Measurements from ENCODE around the gene FUT8.

GRCh38 chr14:65431951-65432350 is 19.4 kb downstream of the FUT8 start:
- TF ChIP-seq, protein P1, sequence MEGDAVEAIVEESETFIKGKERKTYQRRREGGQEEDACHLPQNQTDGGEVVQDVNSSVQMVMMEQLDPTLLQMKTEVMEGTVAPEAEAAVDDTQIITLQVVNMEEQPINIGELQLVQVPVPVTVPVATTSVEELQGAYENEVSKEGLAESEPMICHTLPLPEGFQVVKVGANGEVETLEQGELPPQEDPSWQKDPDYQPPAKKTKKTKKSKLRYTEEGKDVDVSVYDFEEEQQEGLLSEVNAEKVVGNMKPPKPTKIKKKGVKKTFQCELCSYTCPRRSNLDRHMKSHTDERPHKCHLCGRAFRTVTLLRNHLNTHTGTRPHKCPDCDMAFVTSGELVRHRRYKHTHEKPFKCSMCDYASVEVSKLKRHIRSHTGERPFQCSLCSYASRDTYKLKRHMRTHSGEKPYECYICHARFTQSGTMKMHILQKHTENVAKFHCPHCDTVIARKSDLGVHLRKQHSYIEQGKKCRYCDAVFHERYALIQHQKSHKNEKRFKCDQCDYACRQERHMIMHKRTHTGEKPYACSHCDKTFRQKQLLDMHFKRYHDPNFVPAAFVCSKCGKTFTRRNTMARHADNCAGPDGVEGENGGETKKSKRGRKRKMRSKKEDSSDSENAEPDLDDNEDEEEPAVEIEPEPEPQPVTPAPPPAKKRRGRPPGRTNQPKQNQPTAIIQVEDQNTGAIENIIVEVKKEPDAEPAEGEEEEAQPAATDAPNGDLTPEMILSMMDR (IDR thresholded peaks at IDR 0.05), result no peak
- TF ChIP-seq POLR2A (IDR thresholded peaks at IDR 0.05), result no peak

Data from thyroid gland (tissue), 4 donors.